Measurements from ENCODE around the gene TRIM28.
"Not testable (repeated sequence)": the region's sequence is repeated elsewhere in the genome, so short reads cannot be mapped to it uniquely, and the experiment has no call there.

TRIM28 gene

GRCh38 chr19:58499021-58499927 lies 44.6 kb upstream of the TRIM28 start:
- Histone ChIP-seq H3K4me1 (ENCODE audit: control insufficient read depth in 1 of 2, insufficient read depth in 2 of 2, low read length in 2 of 2) (peaks cover 10 to 19% of the 10 kb centered on the region in 2 experiments), H3K36me3 (ENCODE audit: control insufficient read depth in 1 of 2, insufficient read depth in 2 of 2, low read length in 2 of 2) (no peaks in the 10 kb centered on the region), H2BK12ac (ENCODE audit: low read length) (no peak overlapping the region), H3K9me3 (ENCODE audit: insufficient read depth, low read depth, low read length) (peaks cover 5% of the 10 kb centered on the region), H3K79me2 (ENCODE audit: control insufficient read depth, insufficient read depth, low read length, poor library complexity) (peaks cover 4% of the 10 kb centered on the region), H3K23ac (ENCODE audit: low read length) (no peak overlapping the region), H2BK5ac (ENCODE audit: low read depth, low read length, poor library complexity) (peak overlapping the region; percentile 86), H3K14ac (ENCODE audit: low read length) (peak overlapping the region; percentile 98), H3K4ac (ENCODE audit: low read depth, low read length) (peak overlapping the region; percentile 90), H3K79me1 (ENCODE audit: low read length) (peaks cover 7% of the 10 kb centered on the region), H2AFZ (ENCODE audit: insufficient read depth, low read length, poor library complexity) (peak overlapping the region; percentile 99), H4K91ac (ENCODE audit: low read depth, low read length) (peak overlapping the region; percentile 90), H3K27ac (ENCODE audit: low read depth, low read length) (peak overlapping the region; percentile 67), H3K9ac (ENCODE audit: low read length) (peak overlapping the region; percentile 46), H3K18ac (ENCODE audit: low read length) (peak overlapping the region; percentile 98), H4K8ac (ENCODE audit: low read depth, low read length) (peak overlapping the region; percentile 100), H3K4me3 (ENCODE audit: low read depth, low read length) (peak overlapping the region; percentile 64), H2AK5ac (ENCODE audit: low read length) (peak overlapping the region; percentile 78), H4K12ac (ENCODE audit: low read depth, low read length) (peak overlapping the region; percentile 99), H2BK120ac (ENCODE audit: insufficient read depth, low read length, poor library complexity) (peak overlapping the region; percentile 79), H3K4me2 (ENCODE audit: low read length) (peak overlapping the region; percentile 77), H3K27me3 (ENCODE audit: insufficient read depth, low read length) (no peaks in the 10 kb centered on the region)
- DNase-seq, result peak; percentile 97 to 99
- no CpG with 5 or more reads among the region's 60 CpGs for WGBS (ENCODE audit: extremely low coverage, insufficient coverage, insufficient read length)

- peaks cover 5% of the 10 kb centered on the region for H3K9me3 ChIP-seq (ENCODE audit: insufficient read depth, low read depth, low read length)
- H3K14ac ChIP-seq (ENCODE audit: low read length), result no peak overlapping the region
- no peak overlapping the region for H2AFZ ChIP-seq (ENCODE audit: insufficient read depth, low read length, poor library complexity)
- H3K79me2 ChIP-seq (ENCODE audit: control insufficient read depth, insufficient read depth, low read length, poor library complexity), result peaks cover 4% of the 10 kb centered on the region
- H3K4me3 ChIP-seq (ENCODE audit: low read depth, low read length), result no peak overlapping the region
- H2BK120ac ChIP-seq (ENCODE audit: insufficient read depth, low read length, poor library complexity), result no peak overlapping the region
- H3K18ac ChIP-seq (ENCODE audit: low read length), result no peak overlapping the region
- peak overlapping the region; percentile 77 for H3K4me2 ChIP-seq (ENCODE audit: low read length)
- no peak overlapping the region for H2AK5ac ChIP-seq (ENCODE audit: low read length)
- no peak overlapping the region for H3K9ac ChIP-seq (ENCODE audit: low read length)
- H4K8ac ChIP-seq (ENCODE audit: low read depth, low read length), result peak overlapping the region; percentile 100
- no peak overlapping the region for H4K91ac ChIP-seq (ENCODE audit: low read depth, low read length)
- WGBS (ENCODE audit: extremely low coverage, insufficient coverage, insufficient read length), result no CpG with 5 or more reads among the region's 14 CpGs
- no peak overlapping the region for H2BK12ac ChIP-seq (ENCODE audit: low read length)
- H3K27ac ChIP-seq (ENCODE audit: low read depth, low read length), result no peak overlapping the region
- H3K4ac ChIP-seq (ENCODE audit: low read depth, low read length), result no peak overlapping the region
- no peak overlapping the region for H2BK5ac ChIP-seq (ENCODE audit: low read depth, low read length, poor library complexity)
- H3K27me3 ChIP-seq (ENCODE audit: insufficient read depth, low read length), result no peaks in the 10 kb centered on the region
- no peaks in the 10 kb centered on the region for H3K36me3 ChIP-seq (ENCODE audit: control insufficient read depth in 1 of 2, insufficient read depth in 2 of 2, low read length in 2 of 2)
- no peak overlapping the region for H4K12ac ChIP-seq (ENCODE audit: low read depth, low read length)
- no peak overlapping the region for H3K23ac ChIP-seq (ENCODE audit: low read length)
- H3K79me1 ChIP-seq (ENCODE audit: low read length), result peaks cover 7% of the 10 kb centered on the region
- peaks cover 10 to 19% of the 10 kb centered on the region in 2 experiments for H3K4me1 ChIP-seq (ENCODE audit: control insufficient read depth in 1 of 2, insufficient read depth in 2 of 2, low read length in 2 of 2)
- no peak for DNase-seq
These were observed 43.6 kb upstream of the TRIM28 start for GRCh38 chr19:58500242-58500641.

- H2BK5ac ChIP-seq (ENCODE audit: low read depth, low read length, poor library complexity); H4K91ac ChIP-seq (ENCODE audit: low read depth, low read length); H4K8ac ChIP-seq (ENCODE audit: low read depth, low read length); H3K9ac ChIP-seq (ENCODE audit: low read length); H2BK12ac ChIP-seq (ENCODE audit: low read length); H3K23ac ChIP-seq (ENCODE audit: low read length); H3K27me3 ChIP-seq (ENCODE audit: insufficient read depth, low read length); H4K12ac ChIP-seq (ENCODE audit: low read depth, low read length); H3K4me2 ChIP-seq (ENCODE audit: low read length); H3K9me3 ChIP-seq (ENCODE audit: insufficient read depth, low read depth, low read length); H2BK120ac ChIP-seq (ENCODE audit: insufficient read depth, low read length, poor library complexity); H3K27ac ChIP-seq (ENCODE audit: low read depth, low read length); H3K4ac ChIP-seq (ENCODE audit: low read depth, low read length); H3K14ac ChIP-seq (ENCODE audit: low read length); H3K36me3 ChIP-seq (ENCODE audit: control insufficient read depth in 1 of 2, insufficient read depth in 2 of 2, low read length in 2 of 2); H3K4me1 ChIP-seq (ENCODE audit: control insufficient read depth in 1 of 2, insufficient read depth in 2 of 2, low read length in 2 of 2); H2AK5ac ChIP-seq (ENCODE audit: low read length); H3K4me3 ChIP-seq (ENCODE audit: low read depth, low read length); H3K18ac ChIP-seq (ENCODE audit: low read length); H3K79me2 ChIP-seq (ENCODE audit: control insufficient read depth, insufficient read depth, low read length, poor library complexity); H3K79me1 ChIP-seq (ENCODE audit: low read length); H2AFZ ChIP-seq (ENCODE audit: insufficient read depth, low read length, poor library complexity); DNase-seq: not testable (repeated sequence)
- no CpG with 5 or more reads among the region's 8 CpGs for WGBS (ENCODE audit: extremely low coverage, insufficient coverage, insufficient read length)
These were observed 36.2 kb upstream of the TRIM28 start for GRCh38 chr19:58507602-58508223.

GRCh38 chr19:58509731-58510083 lies 34.2 kb upstream of the TRIM28 start:
- H4K12ac ChIP-seq (ENCODE audit: low read depth, low read length), result no peak overlapping the region
- H3K4ac ChIP-seq (ENCODE audit: low read depth, low read length), result no peak overlapping the region
- H3K36me3 ChIP-seq (ENCODE audit: control insufficient read depth in 1 of 2, insufficient read depth in 2 of 2, low read length in 2 of 2), result peaks cover 6 to 9% of the 10 kb centered on the region in 2 experiments
- no peak overlapping the region for H2AK5ac ChIP-seq (ENCODE audit: low read length)
- H3K9ac ChIP-seq (ENCODE audit: low read length), result no peak overlapping the region
- DNase-seq, result no peak
- peaks cover 2% of the 10 kb centered on the region for H3K79me1 ChIP-seq (ENCODE audit: low read length)
- no peak overlapping the region for H3K4me3 ChIP-seq (ENCODE audit: low read depth, low read length)
- no peak overlapping the region for H3K4me2 ChIP-seq (ENCODE audit: low read length)
- H3K4me1 ChIP-seq (ENCODE audit: control insufficient read depth in 1 of 2, insufficient read depth in 2 of 2, low read length in 2 of 2), result peaks cover 4 to 7% of the 10 kb centered on the region in 2 experiments
- H4K91ac ChIP-seq (ENCODE audit: low read depth, low read length), result no peak overlapping the region
- no peak overlapping the region for H2BK12ac ChIP-seq (ENCODE audit: low read length)
- H4K8ac ChIP-seq (ENCODE audit: low read depth, low read length), result no peak overlapping the region
- no peak overlapping the region for H3K14ac ChIP-seq (ENCODE audit: low read length)
- H2BK5ac ChIP-seq (ENCODE audit: low read depth, low read length, poor library complexity), result no peak overlapping the region
- no peaks in the 10 kb centered on the region for H3K9me3 ChIP-seq (ENCODE audit: insufficient read depth, low read depth, low read length)
- H3K27me3 ChIP-seq (ENCODE audit: insufficient read depth, low read length), result no peaks in the 10 kb centered on the region
- H3K18ac ChIP-seq (ENCODE audit: low read length), result no peak overlapping the region
- no peak overlapping the region for H3K27ac ChIP-seq (ENCODE audit: low read depth, low read length)
- H2BK120ac ChIP-seq (ENCODE audit: insufficient read depth, low read length, poor library complexity), result no peak overlapping the region
- peaks cover 4% of the 10 kb centered on the region for H3K79me2 ChIP-seq (ENCODE audit: control insufficient read depth, insufficient read depth, low read length, poor library complexity)
- no CpG with 5 or more reads among the region's 11 CpGs for WGBS (ENCODE audit: extremely low coverage, insufficient coverage, insufficient read length)
- H3K23ac ChIP-seq (ENCODE audit: low read length), result no peak overlapping the region
- no peak overlapping the region for H2AFZ ChIP-seq (ENCODE audit: insufficient read depth, low read length, poor library complexity)

Data from trophoblast cell (in vitro differentiated cells and primary cell).